Small intestine (tissue), 16 donors: ENCODE measurements around the gene TRIM54. TPM values are rescaled to one million over a fixed set of nuclear protein-coding genes. Genes with fewer than 3 reads are reported as not detected.

Source experiments
- DNase-seq, 2 donors: peaks; one replicate each; pipeline versions ENCODE4 v3.0.0 to v3.0.0-alpha.2; 2013
- FAIRE-seq: peaks from 2 replicates; lab custom pipeline; 2012; peaks lifted over from hg19 to GRCh38; lab: Jason Lieb, UNC
- H3K27ac ChIP-seq, 3 donors: one replicate each; pipeline ENCODE4 v1.5.1; 2013; ENCODE audit warnings: low read length in 2 of 3, mild to moderate bottlenecking in 2 of 3, control low read depth in 1 of 3, inconsistent platforms in 1 of 3, low read depth in 1 of 3, moderate library complexity in 1 of 3
- H3K27me3 ChIP-seq, 3 donors: one replicate each; pipeline ENCODE4 v1.6.1; 2013; ENCODE audit warnings: low read length in 3 of 3, inconsistent platforms in 1 of 3; ENCODE audit not compliant: control insufficient read depth in 3 of 3, insufficient read depth in 3 of 3
- H3K36me3 ChIP-seq, 3 donors: one replicate each; pipeline ENCODE4 v1.6.1; 2013; ENCODE audit warnings: low read length in 3 of 3, inconsistent platforms in 1 of 3, low read depth in 1 of 3, mild to moderate bottlenecking in 1 of 3, moderate library complexity in 1 of 3; ENCODE audit not compliant: control insufficient read depth in 3 of 3, insufficient read depth in 2 of 3
- H3K4me1 ChIP-seq, 3 donors: one replicate each; pipeline ENCODE4 v1.6.1; 2013; ENCODE audit warnings: low read length in 2 of 3, inconsistent platforms in 1 of 3, low read depth in 1 of 3, mild to moderate bottlenecking in 1 of 3, moderate library complexity in 1 of 3; ENCODE audit not compliant: control insufficient read depth in 3 of 3, insufficient read depth in 2 of 3
- H3K4me3 ChIP-seq, 3 donors: one replicate each; pipeline ENCODE4 v1.5.1; 2013; ENCODE audit warnings: low read length in 3 of 3, control low read depth in 1 of 3, inconsistent platforms in 1 of 3, low read depth in 1 of 3, mild to moderate bottlenecking in 1 of 3, moderate library complexity in 1 of 3
- H3K9me3 ChIP-seq, 2 donors: one replicate each; pipeline ENCODE4 v1.6.1; 2013; ENCODE audit warnings: low read depth in 1 of 2, low read length in 1 of 2; ENCODE audit not compliant: control insufficient read depth in 2 of 2, insufficient read depth in 1 of 2
- WGBS, 3 donors: extraction: QIAGEN DNeasy Blood & Tissue Kit; methylation state at CpG; one replicate each; pipeline ENCODE4 v1.1.7; 2013; 5-methylcytosine and 5-hydroxymethylcytosine counted together
- long read RNA-seq, 10 donors: transcript quantifications; one replicate each; lab custom pipeline, GENCODE V29; 2026
- polyA plus RNA-seq, 4 donors: library from polyadenylated mRNA; stranded (reverse) in 3 of 4; unstranded in 1 of 4; fragments of 200-250 nt in 3 of 4; fragments of 120-200 nt in 1 of 4; gene quantifications; one replicate each; pipeline versions ENCODE4 v1.2.1 to v1.2.3, GENCODE V29; 2013
- donor health status: healthy with polysubstance abuse.
- donor health status: control.
- donor health status: control.
- donor health status: Bipolar disorder and iron deficiency.
- donor health status: healthy.

The TRIM54 gene
- polyA plus RNA-seq = 1 to 10 TPM in 3 of 4 donors, under 1 TPM in 1; 0.31 to 5.4 (median 1.9) TPM
- long read RNA-seq, donor 1 = 0 reads
- long read RNA-seq, donor 2 = 0 reads
- long read RNA-seq, donor 3 = 0 reads
- long read RNA-seq, donor 4 = 0 reads
- long read RNA-seq, donor 5 = 0 reads
- long read RNA-seq, donor 6 = 0 reads
- long read RNA-seq, donor 7 = 0 reads
- long read RNA-seq, donor 8 = 0 reads
- long read RNA-seq, donor 9 = 0 reads
- long read RNA-seq, donor 10 = 0 reads

GRCh38 chr2:27281855-27282559 lies at the start of gene TRIM54:
Gene TRIM54 (plus strand): TSS chr2:27282429. CDS start chr2:27282732, 303 bp downstream.
- DNase-seq (no peak), FAIRE-seq (no peak)
- Histone ChIP-seq H3K4me1 (no peaks in the 10 kb centered on the region), H3K27me3 (peaks cover 0 to 44% (median 14%) of the 10 kb centered on the region in 3 donors), H3K27ac (no peak within 1 kb of the TSS), H3K36me3 (no peaks in the 10 kb centered on the region), H3K4me3 (no peak within 1 kb of the TSS), H3K9me3 (no peaks in the 10 kb centered on the region)
- 67 to 84% (median 72%) methylated on average over 5 of the region's 5 CpGs for WGBS, 3 donors

- no peak for DNase-seq
- Histone ChIP-seq H3K4me1 (no peaks in the 10 kb centered on the region), H3K36me3 (peaks cover 36 to 92% (median 39%) of the 10 kb centered on the region in 3 donors), H3K9me3 (no peaks in the 10 kb centered on the region), H3K4me3 (no peak overlapping the region), H3K27ac (no peak overlapping the region), H3K27me3 (no peaks in the 10 kb centered on the region)
- WGBS, 3 donors = 93 to 97% (median 94%) methylated on average over 14 of the region's 14 CpGs
- FAIRE-seq = no peak
These were observed 48.9 kb upstream of the TRIM54 start for GRCh38 chr2:27233341-27233740.

GRCh38 chr2:27236136-27236535 lies 46.1 kb upstream of the TRIM54 start:
- H3K27ac ChIP-seq = no peak overlapping the region
- 95 to 98% (median 95%) methylated on average over 12 of the region's 12 CpGs for WGBS, 3 donors
- FAIRE-seq = no peak
- no peak for DNase-seq
- no peak overlapping the region for H3K4me3 ChIP-seq
- no peaks in the 10 kb centered on the region for H3K4me1 ChIP-seq
- peaks cover 36 to 97% (median 45%) of the 10 kb centered on the region in 3 donors for H3K36me3 ChIP-seq
- H3K27me3 ChIP-seq = no peaks in the 10 kb centered on the region
- H3K9me3 ChIP-seq = no peaks in the 10 kb centered on the region

GRCh38 chr2:27236626-27237025 lies 45.6 kb upstream of the TRIM54 start:
- WGBS, 3 donors = 94 to 97% (median 96%) methylated on average over 2 to 3 of the region's 3 CpGs

DNA sequence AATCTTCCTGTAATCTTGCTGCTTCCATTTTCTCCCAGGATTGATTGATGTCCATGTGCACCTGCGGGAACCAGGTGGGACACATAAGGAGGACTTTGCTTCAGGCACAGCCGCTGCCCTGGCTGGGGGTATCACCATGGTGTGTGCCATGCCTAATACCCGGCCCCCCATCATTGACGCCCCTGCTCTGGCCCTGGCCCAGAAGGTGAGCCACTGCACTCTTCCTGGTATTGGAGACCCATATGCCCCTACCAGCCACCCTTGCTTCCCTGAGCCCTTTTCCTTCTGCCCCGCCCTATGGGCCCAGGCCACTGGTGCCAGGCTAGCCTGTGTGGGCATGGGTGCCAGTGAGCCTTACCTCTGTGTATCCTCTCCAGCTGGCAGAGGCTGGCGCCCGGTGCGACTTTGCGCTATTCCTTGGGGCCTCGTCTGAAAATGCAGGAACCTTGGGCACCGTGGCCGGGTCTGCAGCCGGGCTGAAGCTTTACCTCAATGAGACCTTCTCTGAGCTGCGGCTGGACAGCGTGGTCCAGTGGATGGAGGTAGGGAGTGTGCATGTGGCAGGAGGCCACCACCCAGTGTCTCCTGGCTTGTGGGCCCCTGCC lies 44.8 kb upstream of the TRIM54 start:
- 97 to 98% (median 97%) methylated on average over 15 of the region's 15 CpGs for WGBS, 3 donors
- H3K4me1 ChIP-seq = no peaks in the 10 kb centered on the region
- no peak overlapping the region for H3K4me3 ChIP-seq
- H3K27me3 ChIP-seq = no peaks in the 10 kb centered on the region
- FAIRE-seq (no peak), DNase-seq (no peak)
- H3K27ac ChIP-seq = no peak overlapping the region
- no peaks in the 10 kb centered on the region for H3K9me3 ChIP-seq
- H3K36me3 ChIP-seq = peaks cover 25 to 98% (median 45%) of the 10 kb centered on the region in 3 donors

More at GRCh38 chr2:27236626-27237025, 45.6 kb upstream of the TRIM54 start:
- no peak for FAIRE-seq
- Histone ChIP-seq H3K36me3 (peaks cover 32 to 98% (median 47%) of the 10 kb centered on the region in 3 donors), H3K4me3 (no peak overlapping the region), H3K9me3 (no peaks in the 10 kb centered on the region), H3K27ac (no peak overlapping the region), H3K4me1 (no peaks in the 10 kb centered on the region), H3K27me3 (no peaks in the 10 kb centered on the region)
- no peak for DNase-seq

DNA sequence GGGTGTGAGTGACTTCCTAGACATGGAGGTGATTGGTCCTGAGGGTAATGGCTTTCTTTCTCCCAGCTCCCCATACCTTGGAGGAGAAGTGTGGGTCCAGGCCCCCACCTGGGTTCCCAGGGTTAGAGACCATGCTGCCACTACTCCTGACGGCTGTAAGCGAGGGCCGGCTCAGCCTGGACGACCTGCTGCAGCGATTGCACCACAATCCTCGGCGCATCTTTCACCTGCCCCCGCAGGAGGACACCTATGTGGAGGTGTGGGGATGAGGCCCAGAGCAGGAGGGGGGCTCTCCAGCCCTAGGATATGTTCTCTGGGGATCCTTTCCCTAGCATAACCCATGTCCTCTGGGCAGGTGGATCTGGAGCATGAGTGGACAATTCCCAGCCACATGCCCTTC lies 43.3 kb upstream of the TRIM54 start:
- Histone ChIP-seq H3K36me3 (peaks cover 18 to 98% (median 38%) of the 10 kb centered on the region in 3 donors), H3K27ac (no peak overlapping the region), H3K27me3 (no peaks in the 10 kb centered on the region), H3K4me3 (no peak overlapping the region), H3K4me1 (no peaks in the 10 kb centered on the region), H3K9me3 (no peaks in the 10 kb centered on the region)
- DNase-seq (no peak), FAIRE-seq (no peak)
- WGBS, 3 donors = 92 to 96% (median 94%) methylated on average over 8 of the region's 8 CpGs

DNA sequence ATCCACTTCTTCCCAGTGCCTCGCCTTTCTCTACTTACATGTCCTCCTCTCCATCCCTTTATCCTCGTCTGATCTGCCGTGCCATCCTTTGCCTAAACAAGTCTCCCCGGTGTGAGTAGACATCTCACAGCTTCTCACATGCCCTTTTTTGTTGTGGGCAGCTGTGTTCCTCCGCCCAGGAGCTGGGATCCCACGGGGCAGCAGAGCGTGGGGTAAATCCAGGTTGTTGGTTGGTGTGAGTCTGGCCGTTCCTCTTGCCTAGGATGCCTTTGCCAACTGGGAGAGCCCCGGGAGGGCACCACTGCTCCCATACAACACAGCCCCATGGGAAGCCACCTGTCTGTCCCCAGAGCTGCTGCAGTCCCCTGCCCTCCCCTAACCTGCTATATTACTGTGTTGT lies 41.8 kb upstream of the TRIM54 start:
- Histone ChIP-seq H3K4me1 (no peaks in the 10 kb centered on the region), H3K9me3 (no peaks in the 10 kb centered on the region), H3K27me3 (no peaks in the 10 kb centered on the region), H3K27ac (no peak overlapping the region), H3K4me3 (no peak overlapping the region), H3K36me3 (peaks cover 9 to 88% (median 30%) of the 10 kb centered on the region in 3 donors)
- DNase-seq (no peak), FAIRE-seq (no peak)
- 86 to 92% (median 91%) methylated on average over 9 of the region's 9 CpGs for WGBS, 3 donors

GRCh38 chr2:27241761-27242613 lies 40.2 kb upstream of the TRIM54 start:
- peaks cover 5 to 74% (median 24%) of the 10 kb centered on the region in 3 donors for H3K36me3 ChIP-seq
- H3K4me1 ChIP-seq = no peaks in the 10 kb centered on the region
- FAIRE-seq (no peak), DNase-seq (no peak)
- H3K9me3 ChIP-seq = no peaks in the 10 kb centered on the region
- WGBS, 3 donors = 83 to 90% (median 88%) methylated on average over 24 of the region's 24 CpGs
- no peak overlapping the region for H3K4me3 ChIP-seq
- H3K27me3 ChIP-seq = no peaks in the 10 kb centered on the region
- H3K27ac ChIP-seq = no peak overlapping the region
